ENCODE data around the gene NRDC.

GRCh38 chr1:51752073-51752948 lies 126.2 kb downstream of the NRDC start:
- TF ChIP-seq GATA2 (IDR thresholded peaks at IDR 0.05; ENCODE audit: low read depth, low read length), result no peak
- TF ChIP-seq GATA3 (IDR thresholded peaks at IDR 0.05; ENCODE audit: low read depth, low read length), result no peak
